GM15510 (cell line): Measurements from ENCODE around the gene CCDC183.

ENCODE experiments used
- POLR2A ChIP-seq: IDR thresholded peaks from 3 replicates; pipeline ENCODE4 v1.6.1; 2011; ENCODE audit warnings: borderline replicate concordance; ENCODE audit not compliant: insufficient read length; ENCODE audit errors: extremely low read depth

Gene CCDC183

DNA sequence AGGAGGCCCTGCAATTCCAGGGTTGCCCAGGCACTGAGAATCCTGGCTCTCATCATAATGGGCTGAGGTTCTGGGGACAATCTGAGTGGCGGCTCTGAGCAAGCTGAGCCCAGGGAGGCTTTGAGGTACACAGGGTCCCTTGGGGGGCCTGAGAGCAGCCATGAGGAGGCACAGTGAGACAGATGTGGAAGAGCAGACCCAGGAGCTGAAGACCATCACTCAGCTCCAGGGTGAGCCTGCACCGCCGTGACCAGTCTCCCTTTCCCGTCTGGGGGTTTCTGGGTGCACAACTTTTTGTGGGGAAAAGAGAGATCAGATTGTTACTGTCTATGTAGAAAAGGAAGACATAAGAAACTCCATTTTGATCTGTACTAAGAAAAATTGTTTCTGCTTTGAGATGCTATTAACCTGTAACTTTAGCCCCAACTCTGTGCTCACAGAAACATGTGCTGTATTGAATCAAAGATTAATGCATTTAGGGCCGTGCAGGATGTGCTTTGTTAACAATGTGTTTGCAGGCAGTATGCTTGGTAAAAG lies at the start of gene CCDC183:
TSS of gene CCDC183 (plus strand) at position 101 of the 537 bp plus-strand sequence. CDS start at position 161, 60 bp downstream.
- no peak for TF ChIP-seq POLR2A

DNA sequence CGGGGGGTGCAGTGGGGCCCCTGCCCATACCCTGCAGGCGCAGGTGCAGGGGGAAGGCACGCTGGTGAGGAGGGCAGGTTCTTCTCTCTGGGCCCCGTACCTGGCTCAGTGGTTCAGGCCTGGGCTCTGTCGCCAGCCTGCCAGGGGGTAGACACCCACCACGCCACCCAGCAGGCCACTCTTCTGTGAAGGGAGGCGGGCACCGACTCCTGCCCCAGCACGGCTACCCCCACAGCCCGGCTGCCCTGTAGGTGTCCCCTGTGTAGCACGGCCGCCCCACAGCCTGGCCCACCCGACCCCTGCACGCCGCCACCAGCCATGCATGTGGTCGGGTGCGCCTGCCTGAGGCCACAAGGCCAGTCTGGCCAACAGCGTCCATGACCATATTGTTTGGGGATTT lies 49.5 kb upstream of the CCDC183 start:
- no peak for TF ChIP-seq POLR2A

DNA sequence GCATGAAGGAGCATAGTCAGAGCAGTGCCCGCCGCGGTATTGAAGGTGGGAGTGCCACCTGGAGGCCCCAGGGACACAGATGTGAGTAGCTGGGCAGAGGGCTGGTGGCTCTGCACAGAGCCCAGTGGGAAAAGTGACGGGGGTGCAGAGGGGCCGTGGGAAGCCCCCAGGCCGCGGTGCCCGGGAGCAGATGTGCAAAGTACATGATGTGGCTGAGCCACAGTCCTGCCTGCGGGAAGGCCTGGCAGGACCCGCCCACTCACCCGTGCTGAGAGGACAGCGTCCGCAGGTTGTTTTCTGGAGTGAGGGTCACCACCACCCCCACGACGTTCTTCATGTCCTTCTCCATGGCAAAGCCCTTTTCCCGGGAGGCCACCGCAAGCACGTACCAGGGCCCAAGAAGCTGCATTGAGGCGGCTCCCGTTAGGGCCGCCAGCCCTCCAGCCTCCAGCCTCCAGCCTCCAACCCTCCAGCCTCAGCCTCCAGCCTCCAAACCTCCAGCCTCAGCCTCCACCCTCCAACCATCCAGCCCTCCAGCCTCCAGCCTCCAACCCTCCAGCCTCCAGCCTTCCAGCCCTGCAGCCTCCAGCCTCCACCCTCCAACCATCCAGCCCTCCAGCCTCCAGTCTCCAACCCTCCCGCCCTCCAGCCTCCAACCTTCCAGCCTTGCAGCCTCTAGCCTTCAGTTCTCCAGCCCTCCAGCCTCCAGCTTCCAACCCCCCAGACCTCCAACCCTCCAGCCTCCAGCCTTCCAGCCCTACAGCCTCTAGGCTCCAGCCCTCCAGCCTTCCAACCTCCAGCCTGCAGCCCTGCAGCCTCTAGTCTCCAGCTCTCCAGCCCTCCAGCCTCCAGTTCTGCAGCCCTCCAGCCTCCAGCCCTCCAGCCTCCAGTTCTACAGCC lies 48.7 kb upstream of the CCDC183 start:
- no peak for TF ChIP-seq POLR2A

DNA sequence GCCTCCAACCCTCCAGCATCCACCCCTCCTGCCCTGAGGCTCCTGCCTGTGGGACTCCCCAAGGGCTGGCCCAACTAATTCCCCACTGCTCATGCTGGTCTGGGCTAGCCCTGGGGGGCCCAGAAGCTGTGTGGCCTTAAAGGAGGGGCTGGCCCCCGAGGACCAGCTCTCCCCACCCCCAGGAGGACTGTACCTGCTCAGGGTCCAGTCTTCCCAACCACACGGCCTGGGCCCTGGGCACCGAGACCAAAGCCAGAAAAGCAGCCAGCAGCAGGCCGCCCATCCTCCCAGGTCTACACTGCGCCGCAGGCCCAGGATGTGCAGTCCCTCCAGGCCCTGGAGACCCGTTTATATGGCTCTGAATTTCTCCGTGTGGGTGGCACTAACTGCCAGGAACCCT lies 47.9 kb upstream of the CCDC183 start, which contains the start of gene LCN6:
TSS of gene LCN6 (minus strand) at position 325 of the 400 bp plus-strand sequence. CDS start at position 283, 42 bp downstream.
- TF ChIP-seq POLR2A: no peak

DNA sequence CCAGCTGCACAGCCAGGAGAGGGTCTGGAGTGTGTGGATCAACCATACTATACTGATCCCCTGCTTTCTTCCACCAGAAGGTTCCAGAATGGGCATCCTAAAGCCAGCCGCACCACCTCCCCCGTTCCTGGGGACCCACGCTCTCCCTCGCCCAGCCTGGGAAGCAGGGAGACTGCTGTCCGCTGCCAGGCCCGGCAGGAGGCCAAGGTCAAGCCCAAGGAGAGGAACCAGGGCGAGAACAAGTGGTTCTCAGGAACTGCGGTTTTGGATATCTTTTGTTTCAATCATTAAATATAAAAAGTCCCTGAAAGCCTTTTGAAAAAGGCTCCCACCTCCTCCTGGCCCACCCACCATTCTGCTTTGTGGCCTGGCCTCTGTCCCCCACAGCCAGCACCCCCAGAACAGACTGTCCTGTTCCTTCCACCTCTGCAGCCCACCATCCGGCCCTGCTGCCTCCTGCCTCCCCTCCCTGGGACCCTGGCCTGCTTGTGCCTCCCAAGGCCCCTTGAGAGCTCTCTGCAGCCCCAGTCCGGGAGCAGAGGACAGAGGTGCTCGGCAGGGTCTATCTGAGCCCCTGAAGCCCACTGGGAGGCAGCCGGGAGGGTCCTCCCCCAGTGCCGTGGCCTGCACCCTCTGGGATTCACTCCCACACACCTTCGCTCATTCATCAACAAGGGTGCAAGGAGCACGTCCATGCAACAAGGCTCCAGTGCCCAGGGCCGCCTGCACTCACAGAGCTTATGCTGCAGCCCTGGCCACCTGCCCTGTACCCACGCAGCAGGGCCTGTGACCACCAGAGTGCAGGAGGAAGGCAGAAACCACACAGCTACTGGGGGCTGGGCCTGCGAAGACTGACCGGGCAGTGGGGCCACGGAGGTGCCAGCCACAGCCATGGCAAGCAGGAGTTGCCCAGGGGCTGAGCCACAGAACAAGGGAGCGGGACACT lies 47.2 kb upstream of the CCDC183 start:
- TF ChIP-seq POLR2A: no peak

DNA sequence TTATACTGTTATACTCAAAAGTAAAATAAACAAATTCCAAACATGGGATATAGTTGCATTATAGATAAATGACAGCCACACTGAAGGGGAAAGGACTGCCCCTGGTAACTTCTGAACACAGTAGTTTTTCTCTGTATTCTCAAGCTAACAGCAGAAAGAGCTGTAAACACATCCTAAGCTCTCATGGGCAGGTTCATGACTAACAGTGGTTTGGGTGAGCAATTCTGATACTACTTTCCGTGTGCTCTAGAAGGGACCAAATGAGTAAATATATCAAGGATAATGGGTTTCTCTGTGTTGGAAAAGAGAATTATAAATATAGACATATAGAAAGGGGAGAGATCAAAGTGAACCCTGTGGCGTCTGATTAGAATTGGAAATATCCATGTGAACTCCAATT lies 45.6 kb upstream of the CCDC183 start:
- TF ChIP-seq POLR2A: no peak

DNA sequence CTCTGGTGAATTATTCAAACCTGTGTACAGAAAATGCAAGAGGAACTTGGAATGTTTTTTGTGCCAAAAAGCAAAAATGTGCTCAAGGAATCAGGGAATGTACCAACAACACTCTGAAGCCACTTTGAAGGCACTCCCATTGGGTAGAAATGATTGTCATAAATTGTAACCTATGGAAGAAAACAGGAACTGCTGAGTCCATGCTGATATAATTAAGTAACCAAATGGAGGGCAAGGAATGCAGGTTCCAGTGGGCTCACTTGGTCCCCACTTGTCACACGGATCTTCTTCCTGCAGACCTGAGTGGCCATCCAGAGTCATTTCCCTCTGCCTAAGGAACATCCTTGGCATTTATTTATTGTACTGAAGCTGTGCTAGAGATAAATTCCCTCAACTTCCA lies 44.9 kb upstream of the CCDC183 start:
- TF ChIP-seq POLR2A: no peak

DNA sequence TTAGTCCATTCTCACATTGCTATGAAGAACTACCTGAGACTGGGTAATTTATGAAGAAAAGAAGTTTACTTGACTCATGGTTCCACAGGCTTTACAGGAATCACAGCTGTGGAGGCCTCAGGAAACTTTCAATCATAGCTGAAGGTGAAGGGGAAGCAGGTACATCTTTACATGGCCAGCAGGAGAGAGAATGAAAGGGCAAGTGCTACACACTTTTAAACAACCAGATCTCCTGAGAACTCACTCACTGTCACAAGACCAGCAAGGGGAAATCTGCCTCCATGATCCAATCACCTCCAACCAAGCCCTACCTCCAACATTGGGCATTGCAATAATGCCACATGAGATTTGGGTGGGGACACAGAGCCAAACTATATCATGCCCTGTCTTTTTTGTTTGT lies 44.3 kb upstream of the CCDC183 start:
- no peak for TF ChIP-seq POLR2A

DNA sequence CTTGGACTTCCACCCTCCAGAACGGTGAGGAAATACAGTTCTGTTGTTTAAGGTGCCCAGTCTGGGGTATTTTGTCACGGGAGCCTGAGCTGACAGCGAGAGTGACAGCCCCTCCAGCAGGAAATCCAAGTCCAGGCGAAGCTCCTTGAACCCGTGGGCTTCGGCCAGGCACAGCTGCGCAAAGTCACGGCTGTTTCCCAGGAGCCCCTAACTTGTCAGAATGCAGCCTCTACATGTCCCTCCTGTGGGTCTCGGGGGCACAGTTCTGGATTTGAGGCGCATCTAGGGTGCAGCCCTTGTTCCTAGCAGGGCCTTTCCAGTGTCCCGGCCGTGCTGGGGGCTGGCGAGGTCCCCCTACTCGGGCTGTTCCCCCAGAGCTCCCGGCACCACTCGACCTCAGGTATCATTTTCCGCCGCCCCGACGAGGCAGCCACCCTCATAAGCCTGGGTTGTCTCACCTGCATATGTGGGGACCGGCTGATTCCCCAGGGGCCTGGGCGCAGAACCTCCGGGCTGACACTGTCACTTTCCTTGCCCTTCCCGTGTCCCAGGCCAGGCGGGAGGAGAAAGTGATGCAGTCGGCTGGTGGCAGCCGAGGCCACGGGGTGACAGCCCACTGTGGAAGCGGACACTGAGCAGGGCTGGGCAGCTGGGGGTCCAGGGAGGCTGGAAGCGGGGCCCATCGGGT lies 42.6 kb upstream of the CCDC183 start:
- TF ChIP-seq POLR2A: no peak

DNA sequence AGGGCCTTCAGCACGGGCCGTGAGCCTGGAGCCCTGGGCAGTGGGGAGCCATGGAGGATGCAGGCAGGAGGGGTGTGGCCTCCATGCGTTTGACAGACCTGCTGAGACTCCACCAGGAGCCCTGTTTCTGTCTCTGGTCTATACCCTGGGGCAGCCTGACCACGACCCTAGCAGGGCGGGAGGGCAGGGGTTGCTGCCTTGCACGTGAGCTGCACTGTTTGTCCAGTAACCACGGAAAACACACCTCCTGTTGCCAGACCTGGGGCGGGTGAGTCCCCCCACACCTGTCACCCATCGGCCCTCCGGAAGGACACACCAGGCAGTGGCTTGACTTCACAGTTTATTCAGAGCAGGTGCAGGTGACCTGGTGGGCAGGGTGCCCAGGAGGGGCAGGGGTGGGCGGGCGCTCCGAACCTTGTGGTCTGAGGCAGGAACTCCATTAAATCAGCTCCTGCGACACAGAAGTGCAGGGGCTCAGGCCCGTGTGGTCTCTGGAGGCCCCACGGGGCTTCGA lies 42.0 kb upstream of the CCDC183 start:
- TF ChIP-seq POLR2A: no peak

DNA sequence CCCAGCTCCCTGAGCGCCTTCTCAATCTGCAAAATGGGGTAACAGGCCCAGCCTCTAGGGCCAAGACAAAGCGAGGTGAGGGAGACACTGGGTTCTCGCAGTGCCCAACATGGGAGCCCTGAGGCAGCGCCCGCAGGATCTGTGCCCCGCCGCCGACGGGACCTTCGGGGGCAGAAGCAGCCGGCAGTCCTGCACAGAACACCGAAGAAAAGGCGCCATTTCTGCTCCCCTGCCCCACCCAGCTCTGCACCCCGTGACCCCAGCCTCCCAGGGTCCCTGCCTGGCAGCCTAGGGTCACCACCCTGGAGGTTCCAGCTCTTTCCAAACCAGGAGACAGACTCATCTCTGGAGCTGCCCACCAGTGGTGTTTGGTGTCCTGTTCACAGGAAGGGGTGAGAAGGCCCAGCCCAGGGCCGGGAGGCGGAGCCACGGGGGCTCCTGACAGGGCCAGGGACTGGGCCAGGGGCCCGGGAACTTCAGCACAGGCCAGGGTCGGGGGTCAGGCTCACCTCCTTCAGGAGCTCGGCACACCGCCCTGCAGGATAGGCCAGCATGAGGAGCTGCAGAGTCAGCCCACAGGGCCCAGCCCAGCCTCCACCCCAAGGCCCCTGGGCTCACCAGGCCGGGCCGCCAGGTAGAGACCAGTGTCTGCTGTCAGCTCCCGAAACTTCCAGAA lies 41.4 kb upstream of the CCDC183 start:
- TF ChIP-seq POLR2A: no peak

DNA sequence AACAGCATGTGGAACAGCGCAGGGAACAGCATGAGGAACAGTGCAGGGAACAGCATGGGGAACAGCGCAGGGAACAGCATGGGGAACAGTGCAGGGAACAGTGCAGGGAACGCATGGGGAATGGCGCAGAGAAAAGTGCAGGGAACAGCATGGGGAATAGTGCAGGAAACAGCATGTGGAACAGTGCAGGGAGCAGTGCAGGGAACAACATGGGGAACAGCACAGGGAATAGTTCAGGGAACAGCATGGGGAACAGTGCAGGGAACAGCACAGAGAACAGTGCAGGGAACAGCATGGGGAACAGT lies 40.1 kb upstream of the CCDC183 start:
- TF ChIP-seq POLR2A: no peak

DNA sequence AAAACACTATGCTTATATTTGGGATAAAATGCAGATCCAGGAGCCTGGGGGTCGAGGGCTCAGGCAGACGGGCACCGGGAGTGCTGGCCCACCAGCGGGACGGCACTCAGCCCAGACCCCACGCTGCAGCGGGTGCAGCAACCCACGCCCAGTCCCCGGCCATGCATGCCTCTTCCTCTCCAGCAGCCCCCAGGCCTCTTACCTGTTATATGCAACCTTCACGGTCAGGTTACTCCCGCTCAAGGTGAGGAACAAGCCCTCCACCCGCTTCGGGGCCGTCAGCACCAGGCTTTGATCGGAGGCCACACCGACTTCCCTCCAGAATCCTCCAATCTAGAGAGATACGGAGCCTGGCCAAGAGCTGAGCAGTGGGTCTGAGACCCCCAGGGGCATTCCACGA lies 39.3 kb upstream of the CCDC183 start:
- no peak for TF ChIP-seq POLR2A

DNA sequence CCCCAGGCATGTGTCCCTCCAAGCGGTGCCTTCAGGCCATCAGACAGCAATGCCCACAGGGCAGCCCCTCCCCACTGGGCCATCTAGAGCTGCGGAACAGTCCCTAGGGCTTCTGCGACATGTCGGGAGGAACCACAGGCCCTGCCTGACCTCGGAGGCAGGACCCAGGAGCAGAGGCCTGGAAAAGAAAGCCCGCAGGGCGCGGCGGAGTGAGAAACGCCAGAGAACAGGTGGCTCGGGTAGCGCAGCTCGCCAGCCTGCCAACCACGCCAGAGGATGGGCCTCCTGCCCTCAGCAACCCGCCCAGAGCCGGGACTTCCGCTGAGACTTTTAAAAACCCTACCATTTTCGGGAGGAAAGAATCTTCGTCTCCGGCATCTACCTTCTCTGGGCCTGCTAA lies 38.8 kb upstream of the CCDC183 start:
- no peak for TF ChIP-seq POLR2A

DNA sequence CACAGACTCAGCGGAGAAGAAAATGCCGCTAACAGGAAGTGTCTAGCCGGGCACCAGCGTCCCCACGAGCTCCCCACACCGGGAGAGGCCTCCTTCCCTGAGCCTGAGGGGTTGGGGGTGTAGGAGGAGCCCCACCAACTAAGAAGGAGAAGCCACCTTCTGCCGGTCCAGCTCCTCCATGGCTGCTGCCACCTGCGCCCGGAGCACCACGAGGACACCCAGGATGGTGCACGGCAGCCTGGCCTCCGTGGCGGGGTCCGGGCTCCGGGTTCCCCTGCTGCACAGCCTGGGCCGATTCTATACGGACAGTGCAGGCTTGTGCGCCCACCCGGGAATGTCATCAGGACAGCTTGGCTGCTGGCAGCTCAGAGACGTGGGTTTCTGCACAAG lies 38.4 kb upstream of the CCDC183 start:
- TF ChIP-seq POLR2A: no peak

DNA sequence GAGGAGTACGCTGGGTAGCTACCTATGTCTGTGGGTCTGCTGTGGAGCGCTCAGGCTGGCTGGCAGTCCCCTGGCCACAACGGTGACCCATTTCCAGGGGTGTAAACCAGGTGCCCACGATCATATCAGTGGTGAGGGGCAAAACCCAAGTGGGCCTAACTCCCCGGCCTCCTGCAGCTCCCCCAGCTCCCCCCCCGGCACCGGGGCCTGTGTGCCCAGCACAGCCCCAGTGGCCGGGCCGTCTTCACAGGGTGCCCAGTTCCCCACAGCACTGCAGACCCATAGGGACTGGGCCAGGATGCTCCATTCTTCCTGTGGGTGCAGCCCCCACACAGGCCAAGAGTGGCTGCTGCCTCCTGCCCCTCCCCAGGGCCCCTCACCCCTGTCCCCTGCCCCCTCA lies 37.1 kb upstream of the CCDC183 start:
- no peak for TF ChIP-seq POLR2A
